Activated CD4-positive, alpha-beta memory T cell treated with anti-CD3 and anti-CD28 coated beads for 36 hours (primary cell): ENCODE data around the gene IRF5. TPM values are rescaled to one million over a fixed set of nuclear protein-coding genes. Genes with fewer than 3 reads are reported as not detected.

ENCODE experiments used
- CTCF ChIA-PET: fragments of 350-600 bp; sonication (Branson Sonifier 250); formaldehyde crosslinking; loops from one replicate; lab custom pipeline; 2021; ENCODE audit warnings: antibody characterized with exemption, inconsistent platforms; lab: Charles Lee
- POLR2A ChIA-PET: fragments of 350-600 bp; sonication (Branson Sonifier 250); formaldehyde crosslinking; loops from one replicate; lab custom pipeline; 2021; ENCODE audit warnings: antibody characterized with exemption; lab: Charles Lee
- DNase-seq: peaks from one replicate; pipeline ENCODE4 v3.0.0-alpha.2; 2020
- H3K27ac Mint-ChIP-seq: one replicate; pipeline ENCODE4 v1.8.0; 2021; ENCODE audit warnings: mixed read lengths
- H3K27me3 Mint-ChIP-seq: one replicate; pipeline ENCODE4 v1.8.0; 2021; ENCODE audit warnings: mixed read lengths
- H3K36me3 Mint-ChIP-seq: one replicate; pipeline ENCODE4 v1.8.0; 2021; ENCODE audit warnings: mixed read lengths
- H3K4me1 Mint-ChIP-seq: one replicate; pipeline ENCODE4 v1.8.0; 2021; ENCODE audit warnings: low read depth, mixed read lengths
- H3K4me3 Mint-ChIP-seq: one replicate; pipeline ENCODE4 v1.8.0; 2021; ENCODE audit warnings: mild to moderate bottlenecking, mixed read lengths
- H3K9me3 Mint-ChIP-seq: one replicate; pipeline ENCODE4 v1.8.0; 2021; ENCODE audit warnings: mixed read lengths
- intact Hi-C: fragments of 100-400 bp; cut with micrococcal nuclease; formaldehyde crosslinking; loops from one replicate; pipeline ENCODE4 v1.15.1; 2023
- total RNA-seq, 2 experiments: library from RNA; stranded (reverse); gene quantifications; one replicate each; pipeline ENCODE4 v1.2.3, GENCODE V29; 2021

IRF5 gene
- total RNA-seq, 2 experiments from 2014 or later: 21.7 to 22.9 TPM

- ChIA-PET CTCF (no interaction called here), POLR2A (no interaction called here)
- no peak overlapping the region for H3K4me3 Mint-ChIP-seq
- no peaks in the 10 kb centered on the region for H3K36me3 Mint-ChIP-seq
- DNase-seq: no peak
- H3K27ac Mint-ChIP-seq: no peak overlapping the region
- no peaks in the 10 kb centered on the region for H3K9me3 Mint-ChIP-seq
- intact Hi-C loops: no loop called here
- peaks cover 18% of the 10 kb centered on the region for H3K4me1 Mint-ChIP-seq
- no peaks in the 10 kb centered on the region for H3K27me3 Mint-ChIP-seq
These were observed 6.9 kb downstream of the IRF5 start for GRCh38 chr7:128944487-128945236.

DNA sequence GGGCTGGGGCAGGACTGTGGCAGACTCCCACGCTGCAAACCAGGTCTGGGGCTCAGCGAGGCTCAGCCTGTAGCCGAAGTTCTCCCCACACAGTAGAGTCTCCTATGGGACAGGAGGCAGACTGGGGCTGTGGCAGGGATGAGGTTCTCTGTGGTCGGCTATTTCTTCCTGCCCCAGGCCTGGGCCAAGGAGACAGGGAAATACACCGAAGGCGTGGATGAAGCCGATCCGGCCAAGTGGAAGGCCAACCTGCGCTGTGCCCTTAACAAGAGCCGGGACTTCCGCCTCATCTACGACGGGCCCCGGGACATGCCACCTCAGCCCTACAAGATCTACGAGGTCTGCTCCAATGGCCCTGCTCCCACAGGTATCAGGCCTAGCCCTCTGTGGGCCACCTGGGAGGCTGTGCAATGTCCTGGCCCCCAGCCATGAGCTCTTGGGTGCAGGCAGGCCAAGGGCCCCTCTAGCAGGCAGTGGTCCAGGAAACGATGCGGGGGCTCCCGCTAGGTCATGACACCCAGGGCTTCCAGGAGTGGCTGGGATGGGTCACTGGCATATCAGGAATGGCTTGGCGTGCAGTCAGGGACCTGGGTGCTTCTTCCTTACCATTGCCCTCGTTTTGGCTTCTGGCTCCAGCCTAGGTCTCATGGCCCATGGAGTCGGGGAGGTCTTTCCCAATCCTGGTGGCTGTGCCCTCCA, 8.1 kb downstream of the IRF5 start:
- Mint-ChIP-seq H3K9me3 (no peaks in the 10 kb centered on the region), H3K4me1 (peaks cover 7% of the 10 kb centered on the region), H3K27me3 (no peaks in the 10 kb centered on the region), H3K27ac (no peak overlapping the region), H3K4me3 (no peak overlapping the region), H3K36me3 (no peaks in the 10 kb centered on the region)
- CTCF ChIA-PET: interaction anchor here (1.4 to 2.1 kb wide), 2 partner anchors 10 to 430 kb away, joined by 3 to 7 read pairs; no protein-coding TSS in a partner anchor
- POLR2A ChIA-PET: interaction anchor here (0.6 kb wide), 1 partner anchor 16 kb away, joined by 3 read pairs; no protein-coding TSS in a partner anchor
- intact Hi-C loops: no loop called here
- no peak for DNase-seq

GRCh38 chr7:128946936-128947830, 9.5 kb downstream of the IRF5 start:
- no peaks in the 10 kb centered on the region for H3K4me1 Mint-ChIP-seq
- intact Hi-C loops: no loop called here
- peaks cover 3% of the 10 kb centered on the region for H3K36me3 Mint-ChIP-seq
- no peak overlapping the region for H3K4me3 Mint-ChIP-seq
- DNase-seq: no peak
- H3K27ac Mint-ChIP-seq: no peak overlapping the region
- POLR2A ChIA-PET: interaction anchor here (1.2 to 1.9 kb wide), 2 partner anchors 7 to 15 kb away, joined by 4 to 7 read pairs; no protein-coding TSS in a partner anchor
- H3K27me3 Mint-ChIP-seq: no peaks in the 10 kb centered on the region
- no peaks in the 10 kb centered on the region for H3K9me3 Mint-ChIP-seq
- CTCF ChIA-PET: interaction anchor here (0.6 to 2.2 kb wide), 9 partner anchors 9 to 429 kb away, joined by 3 to 12 read pairs (median 3); partner anchors contain the start of gene IRF5

- no peaks in the 10 kb centered on the region for H3K9me3 Mint-ChIP-seq
- peaks cover 3% of the 10 kb centered on the region for H3K36me3 Mint-ChIP-seq
- CTCF ChIA-PET: interaction anchor here (0.7 to 2.2 kb wide), 3 partner anchors 8 to 59 kb away, joined by 3 to 12 read pairs (median 7); no protein-coding TSS in a partner anchor
- POLR2A ChIA-PET: interaction anchor here (1.2 to 1.9 kb wide), 2 partner anchors 8 to 15 kb away, joined by 4 to 7 read pairs; no protein-coding TSS in a partner anchor
- intact Hi-C loops: no loop called here
- H3K27me3 Mint-ChIP-seq: no peaks in the 10 kb centered on the region
- no peak overlapping the region for H3K27ac Mint-ChIP-seq
- H3K4me1 Mint-ChIP-seq: no peaks in the 10 kb centered on the region
- no peak overlapping the region for H3K4me3 Mint-ChIP-seq
- no peak for DNase-seq
These were observed 10.1 kb downstream of the IRF5 start for GRCh38 chr7:128947854-128948253.

DNA sequence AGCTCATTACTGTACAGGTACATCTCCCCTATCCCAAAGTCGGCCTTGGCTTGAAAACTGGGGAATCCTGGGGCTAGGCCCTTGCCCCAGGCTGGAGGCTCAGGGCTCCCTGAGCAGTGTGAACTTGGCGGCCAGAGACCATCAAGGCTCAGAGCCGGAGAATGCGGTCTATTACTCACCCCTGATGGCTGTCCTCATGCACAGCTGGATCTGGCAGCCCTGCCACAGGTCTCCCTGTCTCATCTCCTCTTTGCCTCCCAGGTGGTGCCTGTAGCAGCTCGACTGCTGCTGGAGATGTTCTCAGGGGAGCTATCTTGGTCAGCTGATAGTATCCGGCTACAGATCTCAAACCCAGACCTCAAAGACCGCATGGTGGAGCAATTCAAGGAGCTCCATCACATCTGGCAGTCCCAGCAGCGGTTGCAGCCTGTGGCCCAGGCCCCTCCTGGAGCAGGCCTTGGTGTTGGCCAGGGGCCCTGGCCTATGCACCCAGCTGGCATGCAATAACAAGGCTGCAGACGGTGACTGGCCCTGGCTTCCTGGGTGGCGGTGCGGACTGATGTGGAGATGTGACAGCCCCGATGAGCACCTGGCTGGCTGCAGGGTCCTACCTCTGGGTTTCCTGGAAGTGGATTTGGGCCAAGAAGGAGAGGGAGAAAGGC, 10.7 kb downstream of the IRF5 start:
- no peak for DNase-seq
- intact Hi-C loops: no loop called here
- Mint-ChIP-seq H3K27ac (no peak overlapping the region), H3K9me3 (no peaks in the 10 kb centered on the region), H3K36me3 (peaks cover 8% of the 10 kb centered on the region), H3K27me3 (no peaks in the 10 kb centered on the region), H3K4me3 (no peak overlapping the region), H3K4me1 (no peaks in the 10 kb centered on the region)
- POLR2A ChIA-PET: interaction anchor here (1.2 to 1.9 kb wide), 2 partner anchors 9 to 14 kb away, joined by 4 to 7 read pairs; no protein-coding TSS in a partner anchor
- CTCF ChIA-PET: interaction anchor here (0.6 to 2.5 kb wide), 4 partner anchors 16 to 458 kb away, joined by 3 to 12 read pairs (median 6); no protein-coding TSS in a partner anchor

- peaks cover 10% of the 10 kb centered on the region for H3K36me3 Mint-ChIP-seq
- DNase-seq: no peak
- H3K27ac Mint-ChIP-seq: no peak overlapping the region
- ChIA-PET CTCF (interaction anchor here (0.6 to 2.5 kb wide), 3 partner anchors 46 to 458 kb away, joined by 3 to 7 read pairs (median 4); no protein-coding TSS in a partner anchor), POLR2A (interaction anchor here (1.9 kb wide), 1 partner anchor 9 kb away, joined by 7 read pairs; no protein-coding TSS in a partner anchor)
- H3K4me1 Mint-ChIP-seq: peaks cover 4% of the 10 kb centered on the region
- no peaks in the 10 kb centered on the region for H3K9me3 Mint-ChIP-seq
- H3K27me3 Mint-ChIP-seq: no peaks in the 10 kb centered on the region
- intact Hi-C loops: no loop called here
- no peak overlapping the region for H3K4me3 Mint-ChIP-seq
These were observed 11.4 kb downstream of the IRF5 start for GRCh38 chr7:128948976-128949760.

DNA sequence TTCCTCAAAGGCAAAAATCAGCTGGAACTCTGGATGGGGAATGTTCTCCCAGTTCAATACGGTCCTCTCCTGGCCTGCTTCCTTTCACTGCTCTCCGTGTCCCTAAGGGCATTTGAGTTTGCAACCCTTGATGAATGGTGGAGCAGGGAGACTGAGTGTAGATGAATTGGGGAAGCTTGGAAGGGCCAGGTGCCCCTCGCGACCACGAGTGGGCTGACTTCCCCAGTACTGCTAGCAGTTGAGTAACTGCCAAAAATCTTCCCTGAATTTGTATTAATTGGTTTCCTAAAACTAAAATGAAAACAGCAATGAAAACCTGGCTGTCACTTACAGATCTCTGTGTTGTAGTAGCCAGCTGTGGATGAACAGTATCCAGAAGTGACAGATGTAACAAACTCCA, 13.6 kb downstream of the IRF5 start:
- H3K36me3 Mint-ChIP-seq: peaks cover 22% of the 10 kb centered on the region
- no peaks in the 10 kb centered on the region for H3K9me3 Mint-ChIP-seq
- no peak overlapping the region for H3K4me3 Mint-ChIP-seq
- ChIA-PET POLR2A (interaction anchor here (0.9 to 1.5 kb wide), 2 partner anchors 11 to 18 kb away, joined by 3 to 5 read pairs; no protein-coding TSS in a partner anchor), CTCF (interaction anchor here (2.5 kb wide), 1 partner anchor 140 kb away, joined by 7 read pairs; no protein-coding TSS in a partner anchor)
- no peaks in the 10 kb centered on the region for H3K27me3 Mint-ChIP-seq
- peaks cover 7% of the 10 kb centered on the region for H3K4me1 Mint-ChIP-seq
- no peak overlapping the region for H3K27ac Mint-ChIP-seq
- no peak for DNase-seq
- intact Hi-C loops: no loop called here

DNA sequence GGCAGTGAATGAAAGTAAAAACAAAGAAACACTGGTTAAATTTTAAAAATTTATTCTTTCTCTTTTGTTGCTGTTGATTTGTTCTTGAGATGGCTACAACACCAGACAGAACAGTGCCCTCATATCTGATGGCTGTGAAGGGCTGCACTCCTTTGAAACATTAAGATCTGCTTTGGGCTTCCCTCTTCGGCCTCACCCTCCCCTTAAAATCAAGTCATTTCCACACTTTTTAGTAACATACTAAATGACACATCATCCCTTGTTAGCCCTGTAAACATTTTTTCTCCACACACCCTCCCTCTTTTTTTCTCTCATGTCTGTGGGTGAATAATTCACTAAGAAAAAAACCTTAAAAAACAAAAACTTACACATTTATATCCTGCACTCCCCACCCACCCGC, 16.4 kb downstream of the IRF5 start:
- Mint-ChIP-seq H3K4me3 (no peak overlapping the region), H3K36me3 (peaks cover 37% of the 10 kb centered on the region)
- CTCF ChIA-PET: interaction anchor here (0.6 to 1.1 kb wide), 3 partner anchors 8 to 138 kb away, joined by 3 to 4 read pairs (median 4); no protein-coding TSS in a partner anchor

DNA sequence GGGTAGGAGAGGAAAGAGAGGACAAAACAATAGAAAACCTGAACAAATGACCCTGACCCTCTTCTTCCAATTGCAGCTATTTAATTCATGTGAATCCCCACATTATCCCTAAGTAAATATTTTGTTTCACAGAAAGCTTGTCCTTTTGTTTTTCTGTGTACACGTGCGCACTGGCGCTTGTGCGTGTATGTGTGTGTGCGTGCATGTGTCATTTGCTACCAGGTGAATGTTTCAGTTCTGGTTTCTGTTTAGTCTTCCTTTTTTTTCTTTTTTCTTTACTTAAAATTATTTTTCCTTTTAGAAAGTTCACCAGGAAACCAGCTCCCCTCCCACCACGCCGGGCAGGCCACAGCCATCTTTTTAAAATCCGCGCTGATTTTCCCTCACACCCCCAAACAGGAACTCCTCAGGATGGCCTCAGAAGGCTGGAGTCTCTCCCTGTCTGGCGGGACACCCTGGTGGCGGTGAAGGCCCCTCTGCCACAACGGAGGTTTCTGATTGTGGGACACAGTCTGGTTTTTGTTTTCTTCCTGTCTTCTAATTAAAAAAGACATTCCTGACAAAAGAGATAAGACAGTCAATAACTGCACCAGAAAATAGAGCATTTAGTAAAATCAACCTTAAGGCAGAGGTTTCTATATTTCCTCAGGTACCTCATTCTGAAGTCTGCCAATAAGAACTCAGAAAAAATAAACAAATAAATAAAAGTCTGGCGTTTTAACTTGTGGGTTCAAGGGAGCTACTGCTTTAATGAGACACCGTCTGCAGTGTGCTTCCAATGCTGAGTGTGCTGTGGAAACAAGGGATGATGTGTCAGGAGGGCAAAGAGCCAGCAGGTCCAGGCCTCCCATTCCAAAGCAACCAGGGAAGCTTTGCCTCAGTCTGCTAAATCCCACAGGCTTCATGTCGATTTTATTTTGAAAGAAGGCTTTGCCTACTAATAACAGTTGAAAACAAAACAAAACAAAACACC, 17.4 kb downstream of the IRF5 start:
- ChIA-PET POLR2A (no interaction called here), CTCF (interaction anchor here (0.6 to 2.5 kb wide), 3 partner anchors 8 to 106 kb away, joined by 3 to 7 read pairs (median 4); no protein-coding TSS in a partner anchor)
- H3K27me3 Mint-ChIP-seq: no peaks in the 10 kb centered on the region
- intact Hi-C loops: loop anchor here (1.0 kb wide), 1 partner anchor 7 kb away; no protein-coding TSS in a partner anchor
- H3K36me3 Mint-ChIP-seq: peaks cover 44% of the 10 kb centered on the region
- H3K27ac Mint-ChIP-seq: peak overlapping the region; percentile 42
- H3K4me1 Mint-ChIP-seq: peaks cover 22% of the 10 kb centered on the region
- DNase-seq: no peak
- H3K9me3 Mint-ChIP-seq: no peaks in the 10 kb centered on the region
- no peak overlapping the region for H3K4me3 Mint-ChIP-seq

More for the DNA sequence above, 16.4 kb downstream of the IRF5 start:
- H3K27me3 Mint-ChIP-seq: no peaks in the 10 kb centered on the region
- H3K4me1 Mint-ChIP-seq: peaks cover 14% of the 10 kb centered on the region
- intact Hi-C loops: loop anchor here (1.0 kb wide), 1 partner anchor 8 kb away; no protein-coding TSS in a partner anchor
- DNase-seq: no peak
- H3K9me3 Mint-ChIP-seq: no peaks in the 10 kb centered on the region
- peak overlapping the region; percentile 50 for H3K27ac Mint-ChIP-seq
- POLR2A ChIA-PET: interaction anchor here (0.6 kb wide), 1 partner anchor 1237 kb away, joined by 3 read pairs; no protein-coding TSS in a partner anchor
